ENCODE results near the gene ARL2BP.

The ARL2BP gene

GRCh38 chr16:57208926-57209325, 36.1 kb upstream of the ARL2BP start:
- no peak overlapping the region for H3K4me3 ChIP-seq (ENCODE audit: low read length)
- no peak for DNase-seq (ENCODE audit: low read depth)
- TF ChIP-seq, protein P1, sequence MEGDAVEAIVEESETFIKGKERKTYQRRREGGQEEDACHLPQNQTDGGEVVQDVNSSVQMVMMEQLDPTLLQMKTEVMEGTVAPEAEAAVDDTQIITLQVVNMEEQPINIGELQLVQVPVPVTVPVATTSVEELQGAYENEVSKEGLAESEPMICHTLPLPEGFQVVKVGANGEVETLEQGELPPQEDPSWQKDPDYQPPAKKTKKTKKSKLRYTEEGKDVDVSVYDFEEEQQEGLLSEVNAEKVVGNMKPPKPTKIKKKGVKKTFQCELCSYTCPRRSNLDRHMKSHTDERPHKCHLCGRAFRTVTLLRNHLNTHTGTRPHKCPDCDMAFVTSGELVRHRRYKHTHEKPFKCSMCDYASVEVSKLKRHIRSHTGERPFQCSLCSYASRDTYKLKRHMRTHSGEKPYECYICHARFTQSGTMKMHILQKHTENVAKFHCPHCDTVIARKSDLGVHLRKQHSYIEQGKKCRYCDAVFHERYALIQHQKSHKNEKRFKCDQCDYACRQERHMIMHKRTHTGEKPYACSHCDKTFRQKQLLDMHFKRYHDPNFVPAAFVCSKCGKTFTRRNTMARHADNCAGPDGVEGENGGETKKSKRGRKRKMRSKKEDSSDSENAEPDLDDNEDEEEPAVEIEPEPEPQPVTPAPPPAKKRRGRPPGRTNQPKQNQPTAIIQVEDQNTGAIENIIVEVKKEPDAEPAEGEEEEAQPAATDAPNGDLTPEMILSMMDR (conservative IDR thresholded peaks at IDR 0.05; ENCODE audit: low read depth, low read length) = no peak

DNA sequence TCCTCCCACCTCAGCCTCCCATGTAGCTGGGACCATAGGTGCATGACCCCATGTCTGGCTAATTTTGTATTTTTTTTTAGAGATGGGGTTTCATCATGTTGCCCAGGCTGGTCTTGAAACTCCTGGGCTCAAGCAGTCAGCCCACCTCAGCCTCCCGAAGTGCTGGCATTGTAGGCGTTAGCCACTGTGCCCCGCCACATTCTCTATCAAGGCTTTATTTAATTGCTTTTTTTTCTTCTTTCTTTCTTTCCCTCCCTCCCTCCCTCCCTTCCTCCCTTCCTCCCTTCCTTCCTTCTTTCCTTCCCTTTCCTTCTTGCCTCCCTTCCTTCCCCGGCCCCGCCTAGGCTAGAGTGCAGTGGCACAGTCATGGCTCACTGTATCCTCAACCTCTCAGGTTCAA, 35.3 kb upstream of the ARL2BP start:
- no peak overlapping the region for H3K4me3 ChIP-seq (ENCODE audit: low read length)
- TF ChIP-seq, protein P1 (conservative IDR thresholded peaks at IDR 0.05; ENCODE audit: low read depth, low read length) = no peak
- no peak for DNase-seq (ENCODE audit: low read depth)

- no peak for DNase-seq (ENCODE audit: low read depth)
- no peak overlapping the region for H3K4me3 ChIP-seq (ENCODE audit: low read length)
- TF ChIP-seq, protein P1 (conservative IDR thresholded peaks at IDR 0.05; ENCODE audit: low read depth, low read length) = no peak
These were observed 31.6 kb upstream of the ARL2BP start for GRCh38 chr16:57213462-57213861.

- TF ChIP-seq, protein P1 (conservative IDR thresholded peaks at IDR 0.05; ENCODE audit: low read depth, low read length) = no peak
- no peak overlapping the region for H3K4me3 ChIP-seq (ENCODE audit: low read length)
These were observed 28.1 kb upstream of the ARL2BP start for GRCh38 chr16:57216968-57217367.

GRCh38 chr16:57223057-57223456, 22.0 kb upstream of the ARL2BP start:
- no peak for DNase-seq (ENCODE audit: low read depth)
- TF ChIP-seq, protein P1 (conservative IDR thresholded peaks at IDR 0.05; ENCODE audit: low read depth, low read length) = no peak
- H3K4me3 ChIP-seq (ENCODE audit: low read length) = no peak overlapping the region

More at GRCh38 chr16:57216968-57217367, 28.1 kb upstream of the ARL2BP start:
- DNase-seq (ENCODE audit: low read depth) = no peak

DNA sequence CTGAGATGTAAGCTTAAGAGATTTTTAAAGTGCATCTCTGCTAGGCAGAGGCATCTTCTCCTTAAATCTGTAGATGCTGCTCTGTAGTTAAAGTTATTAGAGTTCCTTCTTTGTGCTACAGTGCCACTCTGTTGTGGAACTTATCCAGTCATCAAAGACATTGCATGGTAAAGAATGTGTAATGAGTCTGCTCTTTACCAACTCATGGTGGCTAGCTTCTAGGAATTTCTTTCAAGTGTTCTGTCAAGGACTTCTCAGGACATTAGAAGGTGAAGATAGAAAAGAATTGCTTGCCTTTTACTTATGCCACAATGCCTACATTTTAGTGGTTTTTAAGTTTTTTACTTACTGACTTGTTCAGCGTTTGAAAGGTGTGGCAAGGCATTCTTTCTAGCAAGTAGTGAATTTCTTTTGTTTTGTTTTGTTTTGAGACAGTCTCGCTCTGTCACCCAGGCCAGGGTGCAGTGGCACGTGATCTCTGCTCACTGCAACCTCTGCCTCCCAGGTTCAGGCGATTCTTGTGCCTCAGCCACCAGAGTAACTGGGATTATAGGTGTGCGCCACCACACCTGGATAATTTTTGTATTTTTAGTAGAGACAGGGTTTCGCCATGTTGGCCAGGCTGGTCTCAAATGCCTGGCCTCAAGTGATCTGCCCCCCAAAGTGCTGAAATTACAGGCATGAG, 20.3 kb upstream of the ARL2BP start:
- TF ChIP-seq, protein P1 (conservative IDR thresholded peaks at IDR 0.05; ENCODE audit: low read depth, low read length) = no peak
- no peak for DNase-seq (ENCODE audit: low read depth)
- H3K4me3 ChIP-seq (ENCODE audit: low read length) = no peak overlapping the region

- TF ChIP-seq, protein P1 (conservative IDR thresholded peaks at IDR 0.05; ENCODE audit: low read depth, low read length) = no peak
- no peak overlapping the region for H3K4me3 ChIP-seq (ENCODE audit: low read length)
- no peak for DNase-seq (ENCODE audit: low read depth)
These were observed 19.1 kb upstream of the ARL2BP start for GRCh38 chr16:57225978-57226377.
